CD8-positive, alpha-beta memory T cell (primary cell): Measurements from ENCODE around the gene SLC6A17. TPM values are rescaled to one million over a fixed set of nuclear protein-coding genes. Genes with fewer than 3 reads are reported as not detected.

ENCODE experiments used
- CTCF ChIA-PET: fragments of 350-600 bp; sonication (Branson Sonifier 250); formaldehyde crosslinking; loops from one replicate; lab custom pipeline; 2021; ENCODE audit warnings: antibody characterized with exemption; lab: Charles Lee
- POLR2A ChIA-PET: fragments of 350-600 bp; sonication (Branson Sonifier 250); formaldehyde crosslinking; loops from one replicate; lab custom pipeline; 2021; ENCODE audit warnings: antibody characterized with exemption; lab: Charles Lee
- DNase-seq, 5 donors: peaks; one replicate each; pipeline versions ENCODE4 v3.0.0 to v3.0.0-alpha.2; 2020 to 2022; ENCODE audit warnings: mixed read lengths in 1 of 5
- H3K27ac ChIP-seq: one replicate; pipeline ENCODE4 v1.7.0; 2013; ENCODE audit warnings: low read depth, mild to moderate bottlenecking, low read length, moderate library complexity
- H3K27me3 ChIP-seq: 2 replicates; pipeline ENCODE4 v1.7.0; 2013; ENCODE audit warnings: low read length, mild to moderate bottlenecking; ENCODE audit not compliant: insufficient read depth, poor library complexity, severe bottlenecking
- H3K36me3 ChIP-seq: 2 replicates; pipeline ENCODE4 v1.7.0; 2013; ENCODE audit warnings: mild to moderate bottlenecking, low read length, moderate library complexity; ENCODE audit not compliant: insufficient read depth
- H3K4me1 ChIP-seq: 2 replicates; pipeline ENCODE4 v1.7.0; 2013; ENCODE audit warnings: mild to moderate bottlenecking, low read length, moderate library complexity; ENCODE audit not compliant: insufficient read depth
- H3K4me3 ChIP-seq: 2 replicates; pipeline ENCODE4 v1.7.0; 2013; ENCODE audit warnings: mild to moderate bottlenecking, low read length
- H3K9me3 ChIP-seq: 2 replicates; pipeline ENCODE4 v1.7.0; 2013; ENCODE audit warnings: mild to moderate bottlenecking, low read length
- H3K27ac Mint-ChIP-seq, 8 donors: one replicate each; pipeline ENCODE4 v1.8.0; 2020 to 2021; ENCODE audit warnings: mixed read lengths in 8 of 8, mild to moderate bottlenecking in 6 of 8, inconsistent platforms in 3 of 8, moderate library complexity in 3 of 8
- H3K27me3 Mint-ChIP-seq, 2 donors: one replicate each; pipeline ENCODE4 v1.8.0; 2020 to 2021; ENCODE audit warnings: mixed read lengths in 2 of 2, mild to moderate bottlenecking in 1 of 2, moderate library complexity in 1 of 2
- H3K36me3 Mint-ChIP-seq, 3 donors: one replicate each; pipeline ENCODE4 v1.8.0; 2020 to 2021; ENCODE audit warnings: mixed read lengths in 3 of 3, inconsistent platforms in 1 of 3, mild to moderate bottlenecking in 1 of 3
- H3K4me1 Mint-ChIP-seq, 3 donors: one replicate each; pipeline ENCODE4 v1.8.0; 2020 to 2021; ENCODE audit warnings: mixed read lengths in 3 of 3, inconsistent platforms in 1 of 3, mild to moderate bottlenecking in 1 of 3
- H3K4me3 Mint-ChIP-seq, 7 donors: one replicate each; pipeline ENCODE4 v1.8.0; 2020 to 2021; ENCODE audit warnings: mixed read lengths in 7 of 7, mild to moderate bottlenecking in 6 of 7, moderate library complexity in 4 of 7, inconsistent platforms in 2 of 7
- H3K9me3 Mint-ChIP-seq, 5 donors: one replicate each; pipeline ENCODE4 v1.8.0; 2020 to 2022; ENCODE audit warnings: mixed read lengths in 5 of 5, mild to moderate bottlenecking in 3 of 5, moderate library complexity in 2 of 5, inconsistent platforms in 1 of 5
- polyA plus RNA-seq: library from polyadenylated mRNA; unstranded; fragments of 300-500 nt; fragmentation: Illumina TruSeq; gene quantifications from one replicate; pipeline ENCODE4 v1.2.3, GENCODE V29; 2021
- total RNA-seq, 2 experiments: library from RNA; stranded (reverse); gene quantifications; one replicate each; pipeline ENCODE4 v1.2.3, GENCODE V29; 2021

The SLC6A17 gene
- total and polyA plus RNA-seq, 3 experiments from 2014 or later: 0.07 TPM; not detected in 1

- H3K4me3 ChIP-seq: no peak overlapping the region
- Mint-ChIP-seq H3K9me3 (peaks cover 0 to 1% (median 0%) of the 10 kb centered on the region in 5 donors), H3K36me3 (peaks cover 0 to 2% (median 0%) of the 10 kb centered on the region in 3 donors), H3K27me3 (peaks cover 35 to 63% of the 10 kb centered on the region in 2 donors), H3K4me1 (peaks cover 7 to 12% (median 12%) of the 10 kb centered on the region in 3 donors), H3K27ac (no peak overlapping the region), H3K4me3 (no peak overlapping the region)
- no peaks in the 10 kb centered on the region for H3K36me3 ChIP-seq
- peaks cover 9% of the 10 kb centered on the region for H3K4me1 ChIP-seq
- ChIA-PET POLR2A (no interaction called here), CTCF (no interaction called here)
- no peak overlapping the region for H3K27ac ChIP-seq
- DNase-seq: no peak
- no peaks in the 10 kb centered on the region for H3K9me3 ChIP-seq
- H3K27me3 ChIP-seq: peaks cover 8% of the 10 kb centered on the region
Observed at GRCh38 chr1:110138956-110139355, 11.3 kb upstream of the SLC6A17 start.

- CTCF ChIA-PET: no interaction called here
- H3K4me3 Mint-ChIP-seq: no peak overlapping the region
Observed at GRCh38 chr1:110144366-110144765, 5.9 kb upstream of the SLC6A17 start.

DNA sequence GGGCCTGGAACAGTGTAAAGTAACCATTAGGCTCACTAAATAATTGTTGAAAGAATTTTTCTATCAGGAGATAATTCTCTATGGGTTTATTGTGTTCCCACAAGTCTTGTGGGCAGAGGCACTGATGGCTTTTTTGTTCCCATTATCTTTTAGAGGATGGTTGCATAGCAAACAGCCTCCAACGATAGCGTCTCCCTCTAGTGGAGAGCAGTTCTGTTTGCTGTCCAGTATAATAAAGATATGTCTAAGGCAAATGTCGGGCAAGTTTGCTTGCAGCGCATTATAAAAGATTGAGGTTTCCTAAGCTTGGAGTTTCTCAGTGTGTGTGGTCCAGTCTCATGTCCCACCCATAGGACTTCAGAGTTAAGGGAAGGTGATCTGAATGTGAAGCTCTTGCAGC is 1.3 kb upstream of the SLC6A17 start:
- ChIA-PET CTCF (no interaction called here), POLR2A (no interaction called here)
- Mint-ChIP-seq H3K9me3 (no peaks in the 10 kb centered on the region), H3K27me3 (peaks cover 20 to 27% of the 10 kb centered on the region in 2 donors), H3K4me3 (no peak overlapping the region), H3K4me1 (peaks cover 0 to 3% (median 3%) of the 10 kb centered on the region in 3 donors), H3K36me3 (no peaks in the 10 kb centered on the region), H3K27ac (no peak overlapping the region)
- H3K27me3 ChIP-seq: peaks cover 28% of the 10 kb centered on the region
- H3K27ac ChIP-seq: no peak overlapping the region
- no peak overlapping the region for H3K4me3 ChIP-seq
- no peaks in the 10 kb centered on the region for H3K36me3 ChIP-seq
- H3K4me1 ChIP-seq: no peaks in the 10 kb centered on the region
- no peak for DNase-seq
- no peaks in the 10 kb centered on the region for H3K9me3 ChIP-seq

More at GRCh38 chr1:110144366-110144765, 5.9 kb upstream of the SLC6A17 start:
- Histone ChIP-seq H3K27ac (no peak overlapping the region), H3K27me3 (peaks cover 20% of the 10 kb centered on the region), H3K4me3 (no peak overlapping the region), H3K9me3 (no peaks in the 10 kb centered on the region), H3K36me3 (no peaks in the 10 kb centered on the region), H3K4me1 (no peaks in the 10 kb centered on the region)
- no peaks in the 10 kb centered on the region for H3K36me3 Mint-ChIP-seq
- peaks cover 11 to 13% of the 10 kb centered on the region in 2 donors for H3K27me3 Mint-ChIP-seq
- H3K27ac Mint-ChIP-seq: no peak overlapping the region
- DNase-seq: no peak
- H3K4me1 Mint-ChIP-seq: no peaks in the 10 kb centered on the region
- POLR2A ChIA-PET: no interaction called here
- no peaks in the 10 kb centered on the region for H3K9me3 Mint-ChIP-seq

- no peaks in the 10 kb centered on the region for H3K4me1 ChIP-seq
- Mint-ChIP-seq H3K36me3 (no peaks in the 10 kb centered on the region), H3K27me3 (peaks cover 27 to 50% of the 10 kb centered on the region in 2 donors), H3K9me3 (no peaks in the 10 kb centered on the region), H3K27ac (no peak overlapping the region), H3K4me1 (peaks cover 0 to 3% (median 3%) of the 10 kb centered on the region in 3 donors), H3K4me3 (peak overlapping the region in 1 of 7 donors; percentile 19)
- H3K27me3 ChIP-seq: peaks cover 27% of the 10 kb centered on the region
- CTCF ChIA-PET: interaction anchor here (1.0 kb wide), 1 partner anchor 306 kb away, joined by 3 read pairs; no protein-coding TSS in a partner anchor
- H3K27ac ChIP-seq: no peak overlapping the region
- H3K9me3 ChIP-seq: no peaks in the 10 kb centered on the region
- POLR2A ChIA-PET: no interaction called here
- no peak overlapping the region for H3K4me3 ChIP-seq
- H3K36me3 ChIP-seq: no peaks in the 10 kb centered on the region
- no peak for DNase-seq
Observed at GRCh38 chr1:110151175-110151669, 928 bp downstream of the SLC6A17 start.

GRCh38 chr1:110152133-110152785 is 2.0 kb downstream of the SLC6A17 start:
- Histone ChIP-seq H3K9me3 (no peaks in the 10 kb centered on the region), H3K27ac (no peak overlapping the region), H3K4me3 (no peak overlapping the region), H3K4me1 (no peaks in the 10 kb centered on the region), H3K36me3 (no peaks in the 10 kb centered on the region), H3K27me3 (peaks cover 27% of the 10 kb centered on the region)
- ChIA-PET CTCF (no interaction called here), POLR2A (no interaction called here)
- no peaks in the 10 kb centered on the region for H3K36me3 Mint-ChIP-seq
- H3K4me3 Mint-ChIP-seq: no peak overlapping the region
- no peak overlapping the region for H3K27ac Mint-ChIP-seq
- H3K4me1 Mint-ChIP-seq: peaks cover 0 to 3% (median 3%) of the 10 kb centered on the region in 3 donors
- peaks cover 36 to 60% of the 10 kb centered on the region in 2 donors for H3K27me3 Mint-ChIP-seq
- DNase-seq: no peak
- H3K9me3 Mint-ChIP-seq: peaks cover 0 to 2% (median 0%) of the 10 kb centered on the region in 5 donors

DNA sequence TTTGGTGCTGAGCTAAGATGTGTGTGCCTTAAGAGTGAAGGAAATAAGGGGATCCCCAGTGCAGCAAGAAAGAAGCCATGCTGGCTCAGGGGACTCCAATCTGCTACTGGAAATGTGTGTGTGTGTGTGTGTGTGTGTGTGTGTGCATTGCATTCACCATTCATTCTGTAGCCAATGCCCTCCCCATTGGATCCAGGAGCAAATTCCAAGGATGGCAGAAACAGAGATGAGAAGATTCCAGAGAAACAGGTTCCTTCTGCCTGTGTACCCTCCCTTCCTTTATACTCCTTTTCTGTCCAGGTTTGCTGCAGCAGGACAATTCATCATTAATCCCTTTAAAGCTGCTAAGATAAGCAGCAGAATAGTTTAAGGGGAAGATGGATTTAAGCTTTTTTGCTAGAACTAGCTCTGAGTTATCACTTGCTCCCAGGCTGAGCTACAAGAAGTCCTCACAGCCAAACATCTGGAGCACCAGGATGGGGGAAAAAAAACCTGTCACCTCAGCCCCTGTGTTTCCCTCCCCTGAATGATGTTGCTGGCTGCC is 3.2 kb downstream of the SLC6A17 start:
- DNase-seq: no peak
- H3K27me3 ChIP-seq: peaks cover 27% of the 10 kb centered on the region
- peaks cover 0 to 2% (median 0%) of the 10 kb centered on the region in 3 donors for H3K36me3 Mint-ChIP-seq
- no peak overlapping the region for H3K27ac ChIP-seq
- peaks cover 38 to 65% of the 10 kb centered on the region in 2 donors for H3K27me3 Mint-ChIP-seq
- no peaks in the 10 kb centered on the region for H3K9me3 ChIP-seq
- no peak overlapping the region for H3K27ac Mint-ChIP-seq
- peaks cover 0 to 2% (median 0%) of the 10 kb centered on the region in 5 donors for H3K9me3 Mint-ChIP-seq
- peaks cover 0 to 3% (median 3%) of the 10 kb centered on the region in 3 donors for H3K4me1 Mint-ChIP-seq
- H3K4me1 ChIP-seq: no peaks in the 10 kb centered on the region
- no peak overlapping the region for H3K4me3 ChIP-seq
- CTCF ChIA-PET: interaction anchor here (0.9 kb wide), 1 partner anchor 9 kb away, joined by 3 read pairs; no protein-coding TSS in a partner anchor
- no peaks in the 10 kb centered on the region for H3K36me3 ChIP-seq
- POLR2A ChIA-PET: no interaction called here
- H3K4me3 Mint-ChIP-seq: no peak overlapping the region

GRCh38 chr1:110155878-110156522 is 5.7 kb downstream of the SLC6A17 start:
- H3K27ac Mint-ChIP-seq: no peak overlapping the region
- DNase-seq: peak in 3 of 5 donors; percentile 6 to 24 (median 21)
- H3K4me1 Mint-ChIP-seq: no peaks in the 10 kb centered on the region
- Histone ChIP-seq H3K36me3 (no peaks in the 10 kb centered on the region), H3K27ac (no peak overlapping the region), H3K4me3 (no peak overlapping the region), H3K4me1 (no peaks in the 10 kb centered on the region), H3K9me3 (no peaks in the 10 kb centered on the region), H3K27me3 (peaks cover 23% of the 10 kb centered on the region)
- H3K27me3 Mint-ChIP-seq: peaks cover 49 to 87% of the 10 kb centered on the region in 2 donors
- POLR2A ChIA-PET: no interaction called here
- peaks cover 0 to 6% (median 2%) of the 10 kb centered on the region in 5 donors for H3K9me3 Mint-ChIP-seq
- no peak overlapping the region for H3K4me3 Mint-ChIP-seq
- CTCF ChIA-PET: no interaction called here
- H3K36me3 Mint-ChIP-seq: peaks cover 0 to 3% (median 0%) of the 10 kb centered on the region in 3 donors

- Histone ChIP-seq H3K9me3 (no peaks in the 10 kb centered on the region), H3K4me3 (no peak overlapping the region), H3K27ac (no peak overlapping the region), H3K36me3 (no peaks in the 10 kb centered on the region), H3K27me3 (peaks cover 13% of the 10 kb centered on the region), H3K4me1 (no peaks in the 10 kb centered on the region)
- ChIA-PET CTCF (no interaction called here), POLR2A (no interaction called here)
- peaks cover 41 to 84% of the 10 kb centered on the region in 2 donors for H3K27me3 Mint-ChIP-seq
- H3K4me3 Mint-ChIP-seq: no peak overlapping the region
- H3K27ac Mint-ChIP-seq: no peak overlapping the region
- DNase-seq: no peak
- H3K36me3 Mint-ChIP-seq: peaks cover 0 to 3% (median 0%) of the 10 kb centered on the region in 3 donors
- peaks cover 0 to 8% (median 2%) of the 10 kb centered on the region in 5 donors for H3K9me3 Mint-ChIP-seq
- no peaks in the 10 kb centered on the region for H3K4me1 Mint-ChIP-seq
Observed at GRCh38 chr1:110158261-110158660, 8.0 kb downstream of the SLC6A17 start.
